MM.1S (cell line): Measurements from ENCODE around the gene PTPRN.

Experiments used
- DNase-seq: peaks from one replicate; pipeline ENCODE4 v3.0.0-alpha.2; 2015
- H2AFZ ChIP-seq: fragments of 300-600 bp; sonication (generic); 2 replicates; pipeline ENCODE4 v1.6.0; 2016; ENCODE audit warnings: antibody characterized with exemption, low read length
- H3F3A ChIP-seq: fragments of 300-600 bp; sonication (generic); 2 replicates; pipeline ENCODE4 v1.6.1; 2016; ENCODE audit warnings: mild to moderate bottlenecking, antibody characterized with exemption, low read length, moderate library complexity, mixed read lengths; ENCODE audit not compliant: insufficient read depth
- H3K27ac ChIP-seq: fragments of 300-600 bp; sonication (generic); 2 replicates; pipeline ENCODE4 v1.5.1; 2016; ENCODE audit warnings: mild to moderate bottlenecking, low read length
- H3K27me3 ChIP-seq: fragments of 300-600 bp; sonication (generic); replicated peaks from 2 replicates; pipeline ENCODE4 v1.6.0; 2016; ENCODE audit warnings: low read length; ENCODE audit not compliant: insufficient read depth
- H3K36me3 ChIP-seq: fragments of 300-600 bp; sonication (generic); replicated peaks from 2 replicates; pipeline ENCODE4 v1.6.1; 2016; ENCODE audit warnings: mild to moderate bottlenecking, low read length, mixed read lengths; ENCODE audit not compliant: insufficient read depth
- H3K4me1 ChIP-seq: fragments of 300-600 bp; sonication (generic); 2 replicates; pipeline ENCODE4 v1.6.1; 2016; ENCODE audit warnings: low read length, mixed read lengths
- H3K4me2 ChIP-seq: fragments of 300-600 bp; sonication (generic); 2 replicates; pipeline ENCODE4 v1.6.0; 2016; ENCODE audit warnings: low read depth, low read length
- H3K4me3 ChIP-seq: fragments of 300-600 bp; sonication (generic); 2 replicates; pipeline ENCODE4 v1.5.1; 2016; ENCODE audit warnings: low read length, mixed read lengths
- H3K79me2 ChIP-seq: fragments of 300-600 bp; sonication (generic); 2 replicates; pipeline ENCODE4 v1.6.1; 2016; ENCODE audit warnings: mixed run types, low read length, mixed read lengths
- H3K9ac ChIP-seq: fragments of 300-600 bp; sonication (generic); 2 replicates; pipeline ENCODE4 v1.6.1; 2016; ENCODE audit warnings: low read length, mixed read lengths
- H3K9me2 ChIP-seq: fragments of 300-600 bp; sonication (generic); replicated peaks from 2 replicates; pipeline ENCODE4 v1.6.1; 2016; ENCODE audit warnings: mild to moderate bottlenecking, low read length, mixed read lengths; ENCODE audit not compliant: insufficient read depth
- H3K9me3 ChIP-seq: fragments of 300-600 bp; sonication (generic); replicated peaks from 2 replicates; pipeline ENCODE4 v1.6.1; 2016; ENCODE audit warnings: mild to moderate bottlenecking, low read length, mixed read lengths; ENCODE audit not compliant: insufficient read depth
- H4K20me1 ChIP-seq: fragments of 300-600 bp; sonication (generic); 2 replicates; pipeline ENCODE4 v1.6.1; 2016; ENCODE audit warnings: mild to moderate bottlenecking, low read length, moderate library complexity, mixed read lengths; ENCODE audit not compliant: insufficient read depth
- EZH2 ChIP-seq: fragments of 300-600 bp; sonication (generic); optimal IDR thresholded peaks from 2 replicates; pipeline ENCODE3; 2017; ENCODE audit warnings: low read depth, mild to moderate bottlenecking, antibody characterized with exemption, low read length, mixed read lengths
- EZH2phosphoT487 ChIP-seq: fragments of 300-600 bp; sonication (generic); IDR thresholded peaks from 2 replicates; pipeline ENCODE4 v1.6.1; 2018; ENCODE audit warnings: antibody characterized with exemption, low read length
- TF ChIP-seq, protein P1 (sequence below): fragments of 300-600 bp; sonication (generic); IDR thresholded peaks from 2 replicates; pipeline ENCODE4 v1.5.1; 2016; ENCODE audit warnings: antibody characterized with exemption, low read length, mixed read lengths

Gene PTPRN

DNA sequence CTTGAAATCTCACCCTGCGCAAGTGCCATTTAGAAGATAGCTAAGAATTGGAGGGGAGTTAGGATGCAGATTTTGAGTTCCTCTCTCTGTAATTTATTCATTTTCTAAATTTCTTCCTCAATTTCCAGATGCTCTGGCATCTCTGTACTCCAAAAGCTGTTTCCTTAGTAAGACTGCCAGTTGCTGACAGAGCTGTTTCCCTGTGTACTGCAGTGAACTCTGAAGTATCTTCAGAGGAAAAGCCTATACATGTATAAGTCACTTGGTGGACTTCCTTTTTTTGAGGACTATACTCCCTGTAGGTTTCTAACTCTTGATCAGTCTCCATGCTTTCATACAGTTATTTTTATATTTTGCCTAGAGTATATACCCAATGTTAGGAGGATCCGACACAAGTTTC, 24.9 kb upstream of the PTPRN start:
- peaks cover 14% of the 10 kb centered on the region; the same call in 1 of the 2 replicates for H3K27me3 ChIP-seq
- H3K9ac ChIP-seq, result no peak overlapping the region
- H3K9me2 ChIP-seq, result no peaks in the 10 kb centered on the region
- no peaks in the 10 kb centered on the region for H3K79me2 ChIP-seq
- no peak overlapping the region for H2AFZ ChIP-seq
- H3K36me3 ChIP-seq, result no peaks in the 10 kb centered on the region
- H3K4me2 ChIP-seq, result no peak overlapping the region
- TF ChIP-seq EZH2 (no peak), EZH2phosphoT487 (no peak)
- TF ChIP-seq, protein P1, sequence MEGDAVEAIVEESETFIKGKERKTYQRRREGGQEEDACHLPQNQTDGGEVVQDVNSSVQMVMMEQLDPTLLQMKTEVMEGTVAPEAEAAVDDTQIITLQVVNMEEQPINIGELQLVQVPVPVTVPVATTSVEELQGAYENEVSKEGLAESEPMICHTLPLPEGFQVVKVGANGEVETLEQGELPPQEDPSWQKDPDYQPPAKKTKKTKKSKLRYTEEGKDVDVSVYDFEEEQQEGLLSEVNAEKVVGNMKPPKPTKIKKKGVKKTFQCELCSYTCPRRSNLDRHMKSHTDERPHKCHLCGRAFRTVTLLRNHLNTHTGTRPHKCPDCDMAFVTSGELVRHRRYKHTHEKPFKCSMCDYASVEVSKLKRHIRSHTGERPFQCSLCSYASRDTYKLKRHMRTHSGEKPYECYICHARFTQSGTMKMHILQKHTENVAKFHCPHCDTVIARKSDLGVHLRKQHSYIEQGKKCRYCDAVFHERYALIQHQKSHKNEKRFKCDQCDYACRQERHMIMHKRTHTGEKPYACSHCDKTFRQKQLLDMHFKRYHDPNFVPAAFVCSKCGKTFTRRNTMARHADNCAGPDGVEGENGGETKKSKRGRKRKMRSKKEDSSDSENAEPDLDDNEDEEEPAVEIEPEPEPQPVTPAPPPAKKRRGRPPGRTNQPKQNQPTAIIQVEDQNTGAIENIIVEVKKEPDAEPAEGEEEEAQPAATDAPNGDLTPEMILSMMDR, result no peak
- no peak overlapping the region for H3K27ac ChIP-seq
- H3K4me3 ChIP-seq, result no peak overlapping the region
- no peaks in the 10 kb centered on the region for H3K9me3 ChIP-seq
- H3K4me1 ChIP-seq, result no peaks in the 10 kb centered on the region
- H3F3A ChIP-seq, result no peaks in the 10 kb centered on the region
- H4K20me1 ChIP-seq, result no peaks in the 10 kb centered on the region
- DNase-seq, result no peak

DNA sequence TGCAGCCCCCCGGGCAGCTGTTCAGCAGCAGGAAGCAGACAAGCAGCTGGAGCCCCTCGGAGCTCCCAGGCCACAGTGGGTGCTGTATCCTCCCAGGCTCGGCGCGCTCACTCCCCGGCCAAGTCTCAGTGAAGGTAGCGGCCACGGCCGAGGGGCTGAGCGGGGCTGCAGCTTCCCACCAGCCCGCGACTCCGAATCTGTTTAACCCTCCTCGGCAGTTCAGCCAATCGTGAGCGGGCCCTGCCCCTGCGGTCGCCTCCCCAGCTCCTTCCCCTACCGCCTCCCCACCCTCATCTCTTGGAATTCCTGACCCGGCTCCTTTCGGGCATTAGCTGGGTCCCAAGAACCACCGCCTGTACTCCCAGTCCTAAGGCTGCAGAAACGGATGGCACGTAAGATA, 23.3 kb upstream of the PTPRN start, which contains the start of gene RESP18:
Gene RESP18, minus strand, starts transcription at position 203 of the 400 bp plus-strand sequence.
- Histone ChIP-seq H3K9me2 (no peaks in the 10 kb centered on the region), H3K4me2 (no peak within 1 kb of the TSS), H3K27ac (no peak within 1 kb of the TSS), H3K27me3 (0 out of 2 replicates have a peak, but pooled peaks cover 14% of the 10 kb centered on the region), H3K9ac (no peak within 1 kb of the TSS), H4K20me1 (no peaks in the 10 kb centered on the region), H3K4me1 (no peaks in the 10 kb centered on the region), H3F3A (no peaks in the 10 kb centered on the region), H3K36me3 (no peaks in the 10 kb centered on the region), H3K79me2 (no peaks in the 10 kb centered on the region), H3K9me3 (no peaks in the 10 kb centered on the region), H3K4me3 (no peak within 1 kb of the TSS), H2AFZ (no peak within 1 kb of the TSS)
- no peak for DNase-seq
- TF ChIP-seq EZH2 (no peak), EZH2phosphoT487 (no peak)
- TF ChIP-seq, protein P1, result no peak

DNA sequence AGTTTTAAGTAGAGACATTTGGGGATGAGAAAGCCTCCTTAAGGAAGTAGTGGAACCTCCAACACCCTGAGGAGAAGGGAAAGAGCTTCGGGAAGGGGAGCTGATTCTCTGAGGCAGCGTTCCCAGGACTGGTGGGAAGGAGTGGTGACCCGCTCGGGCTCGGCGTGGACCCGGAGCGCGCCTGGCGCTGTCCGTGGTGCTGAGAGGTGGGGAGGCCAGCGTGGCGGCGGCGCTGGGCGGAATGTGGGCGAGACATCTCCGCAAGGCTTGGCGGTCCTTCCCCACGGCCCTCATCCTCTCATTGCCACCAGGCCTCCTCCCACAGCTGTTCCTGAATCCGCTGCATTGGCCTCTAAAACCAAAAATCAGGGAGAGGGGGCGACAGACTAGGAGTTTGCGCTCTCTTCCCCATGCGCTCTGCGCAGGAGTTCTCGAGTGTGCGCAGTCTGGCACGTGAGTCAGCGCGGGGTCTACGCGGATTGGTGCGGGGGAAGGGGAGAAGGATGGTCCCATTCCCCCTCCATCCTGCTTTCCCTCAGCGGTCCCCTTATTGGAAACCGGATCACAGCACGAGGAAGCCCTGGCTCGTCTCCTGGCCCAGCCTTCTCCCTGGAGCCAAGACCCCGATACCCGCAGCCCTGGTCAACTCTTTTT, 22.5 kb upstream of the PTPRN start:
- Histone ChIP-seq H3K27me3 (0 out of 2 replicates have a peak, but pooled peaks cover 14% of the 10 kb centered on the region), H3K9ac (no peak overlapping the region), H2AFZ (no peak overlapping the region)

More for the DNA sequence above, 22.5 kb upstream of the PTPRN start:
- Histone ChIP-seq H3K36me3 (no peaks in the 10 kb centered on the region), H3K9me3 (no peaks in the 10 kb centered on the region), H4K20me1 (no peaks in the 10 kb centered on the region), H3K4me1 (no peaks in the 10 kb centered on the region), H3K9me2 (no peaks in the 10 kb centered on the region), H3F3A (no peaks in the 10 kb centered on the region), H3K27ac (no peak overlapping the region), H3K79me2 (no peaks in the 10 kb centered on the region), H3K4me3 (no peak overlapping the region), H3K4me2 (no peak overlapping the region)
- no peak for DNase-seq
- TF ChIP-seq EZH2, result no peak
- no peak for TF ChIP-seq EZH2phosphoT487
- TF ChIP-seq, protein P1, result no peak
